ENCODE data around the gene CDK5RAP3.
A peak's percentile ranks its signal among the peaks of the same experiment; 100 is the strongest.
"Not testable (repeated sequence)": the region's sequence is repeated elsewhere in the genome, so short reads cannot be mapped to it uniquely, and the experiment has no call there.

The CDK5RAP3 gene

GRCh38 chr17:47998044-47998443, 27.1 kb downstream of the CDK5RAP3 start:
- no peak for DNase-seq (ENCODE audit: low spot score)

GRCh38 chr17:47999582-47999981, 28.7 kb downstream of the CDK5RAP3 start:
- DNase-seq (ENCODE audit: low spot score), result peak; percentile 41

- DNase-seq (ENCODE audit: low spot score), result no peak
Measured at GRCh38 chr17:48001197-48001596, 30.3 kb downstream of the CDK5RAP3 start.

- not testable (repeated sequence) for DNase-seq (ENCODE audit: low spot score)
Measured at GRCh38 chr17:48001657-48002056, 30.7 kb downstream of the CDK5RAP3 start.

- peak; percentile 50 for DNase-seq (ENCODE audit: low spot score)
Measured at GRCh38 chr17:48002266-48002915, 31.5 kb downstream of the CDK5RAP3 start.

- DNase-seq (ENCODE audit: low spot score), result no peak
Measured at GRCh38 chr17:48002916-48003416, 32.1 kb downstream of the CDK5RAP3 start.

GRCh38 chr17:48003417-48004151, 32.7 kb downstream of the CDK5RAP3 start:
- DNase-seq (ENCODE audit: low spot score), result no peak

- no peak for DNase-seq (ENCODE audit: low spot score)
Measured at GRCh38 chr17:48004983-48005382, 34.1 kb downstream of the CDK5RAP3 start.

GRCh38 chr17:48006936-48007709, 36.2 kb downstream of the CDK5RAP3 start:
- DNase-seq (ENCODE audit: low spot score), result no peak

- no peak for DNase-seq (ENCODE audit: low spot score)
Measured at GRCh38 chr17:48010193-48010592, 39.3 kb downstream of the CDK5RAP3 start.

GRCh38 chr17:48011405-48012150, 40.7 kb downstream of the CDK5RAP3 start:
- DNase-seq (ENCODE audit: low spot score), result peak; percentile 77

GRCh38 chr17:48012151-48012520, 41.2 kb downstream of the CDK5RAP3 start:
- DNase-seq (ENCODE audit: low spot score), result peak; percentile 83

- DNase-seq (ENCODE audit: low spot score), result no peak
Measured at GRCh38 chr17:48012654-48013053, 41.7 kb downstream of the CDK5RAP3 start.

- DNase-seq (ENCODE audit: low spot score), result no peak
Measured at GRCh38 chr17:48013876-48014594, 43.1 kb downstream of the CDK5RAP3 start.

- no peak for DNase-seq (ENCODE audit: low spot score)
Measured at GRCh38 chr17:48014595-48015111, 43.7 kb downstream of the CDK5RAP3 start.

- no peak for DNase-seq (ENCODE audit: low spot score)
Measured at GRCh38 chr17:48016112-48016511, 45.2 kb downstream of the CDK5RAP3 start.

GRCh38 chr17:48017817-48018158, 46.9 kb downstream of the CDK5RAP3 start:
- not testable (repeated sequence) for DNase-seq (ENCODE audit: low spot score)

- no peak for DNase-seq (ENCODE audit: low spot score)
Measured at GRCh38 chr17:48021934-48022333, 51.0 kb downstream of the CDK5RAP3 start.

- no peak for DNase-seq (ENCODE audit: low spot score)
Measured at GRCh38 chr17:48022901-48023300, 52.0 kb downstream of the CDK5RAP3 start.

GRCh38 chr17:48023400-48024148, 52.7 kb downstream of the CDK5RAP3 start:
- DNase-seq (ENCODE audit: low spot score), result peak; percentile 72
